ENCODE data around the gene ART3.

DNA sequence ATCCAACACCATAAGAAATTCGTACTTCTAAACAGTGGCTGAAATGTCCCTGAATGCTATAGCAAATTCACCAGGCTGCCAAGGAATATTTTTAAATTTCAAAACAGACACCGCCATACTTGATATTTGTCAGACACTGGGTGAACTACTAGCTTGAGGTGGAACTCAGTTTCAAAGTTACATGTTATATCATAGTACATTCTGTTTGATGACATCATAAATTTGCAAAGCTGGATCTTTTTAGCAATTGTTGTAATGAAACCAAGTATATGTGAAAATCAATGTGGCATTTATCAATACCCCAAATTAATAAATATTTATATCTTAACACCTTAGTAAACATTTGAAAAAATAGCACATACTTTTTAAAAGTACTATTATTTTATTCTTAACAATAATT lies 14.2 kb downstream of the ART3 start:
- TF ChIP-seq, protein P1, sequence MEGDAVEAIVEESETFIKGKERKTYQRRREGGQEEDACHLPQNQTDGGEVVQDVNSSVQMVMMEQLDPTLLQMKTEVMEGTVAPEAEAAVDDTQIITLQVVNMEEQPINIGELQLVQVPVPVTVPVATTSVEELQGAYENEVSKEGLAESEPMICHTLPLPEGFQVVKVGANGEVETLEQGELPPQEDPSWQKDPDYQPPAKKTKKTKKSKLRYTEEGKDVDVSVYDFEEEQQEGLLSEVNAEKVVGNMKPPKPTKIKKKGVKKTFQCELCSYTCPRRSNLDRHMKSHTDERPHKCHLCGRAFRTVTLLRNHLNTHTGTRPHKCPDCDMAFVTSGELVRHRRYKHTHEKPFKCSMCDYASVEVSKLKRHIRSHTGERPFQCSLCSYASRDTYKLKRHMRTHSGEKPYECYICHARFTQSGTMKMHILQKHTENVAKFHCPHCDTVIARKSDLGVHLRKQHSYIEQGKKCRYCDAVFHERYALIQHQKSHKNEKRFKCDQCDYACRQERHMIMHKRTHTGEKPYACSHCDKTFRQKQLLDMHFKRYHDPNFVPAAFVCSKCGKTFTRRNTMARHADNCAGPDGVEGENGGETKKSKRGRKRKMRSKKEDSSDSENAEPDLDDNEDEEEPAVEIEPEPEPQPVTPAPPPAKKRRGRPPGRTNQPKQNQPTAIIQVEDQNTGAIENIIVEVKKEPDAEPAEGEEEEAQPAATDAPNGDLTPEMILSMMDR (conservative IDR thresholded peaks at IDR 0.05 in 1 of 2, IDR thresholded peaks at IDR 0.05 in 1 of 2; ENCODE audit: extremely low read depth in 1 of 2, insufficient read depth in 1 of 2, low read depth in 1 of 2, low read length in 2 of 2), result no peak
- no peak for TF ChIP-seq EZH2 (IDR thresholded peaks at IDR 0.05; ENCODE audit: borderline replicate concordance, low read length)
